ENCODE data around the gene SERPINB4. TPM values are rescaled to one million over a fixed set of nuclear protein-coding genes. Genes with fewer than 3 reads are reported as not detected.
"Not testable (repeated sequence)": the region's sequence is repeated elsewhere in the genome, so short reads cannot be mapped to it uniquely, and the experiment has no call there.

The SERPINB4 gene
- total RNA-seq: not detected
- polyA plus RNA-seq (ENCODE audit: insufficient read length in 2 of 2): not detected
- long read RNA-seq, donor 1: 0 reads
- long read RNA-seq, donor 2: 0 reads
- long read RNA-seq, donor 3: 0 reads
- long read RNA-seq, donor 4: 0 reads

GRCh38 chr18:63644142-63644541, at the start of gene SERPINB4:
Gene SERPINB4, minus strand, starts transcription at chr18:63644256. Its CDS starts 679 bp downstream, at chr18:63643577.
- not testable (repeated sequence) for H3K4me3 ChIP-seq (ENCODE audit: low read depth, low read length); H3K4me1 ChIP-seq (ENCODE audit: control insufficient read depth, insufficient read depth, low read length); H3K27ac ChIP-seq (ENCODE audit: low read depth, low read length); H3K36me3 ChIP-seq (ENCODE audit: control insufficient read depth, insufficient read depth, low read length); H3K27me3 ChIP-seq (ENCODE audit: control insufficient read depth, insufficient read depth, low read length); H3K9me3 ChIP-seq (ENCODE audit: control insufficient read depth, insufficient read depth, low read length); DNase-seq (ENCODE audit: low read depth in 4 of 6, low spot score in 6 of 6)
- WGBS (ENCODE audit: insufficient coverage): no CpG with 5 or more reads among the region's 2 CpGs

DNA sequence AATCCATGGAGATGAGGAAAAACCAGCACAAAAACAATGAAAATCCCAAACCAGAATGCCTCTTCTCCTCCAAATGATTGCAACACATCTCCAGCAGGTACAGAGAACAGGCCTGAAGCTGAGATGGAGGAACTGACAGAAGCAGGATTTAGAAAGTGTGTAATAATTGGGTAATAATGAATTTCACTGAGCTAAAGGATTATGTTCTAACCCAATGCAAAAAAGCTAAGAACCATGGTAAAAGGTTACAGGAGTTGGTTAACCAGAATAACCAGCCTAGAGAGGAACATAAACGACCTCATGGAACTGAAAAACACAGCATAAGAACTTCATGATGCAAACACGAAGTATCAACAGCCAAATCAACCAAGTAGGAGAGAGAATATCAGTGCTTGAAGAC, 45.0 kb upstream of the SERPINB4 start:
- DNase-seq (ENCODE audit: low read depth in 4 of 6, low spot score in 6 of 6): no peak
- no CpG with 5 or more reads among the region's 2 CpGs for WGBS (ENCODE audit: insufficient coverage)
- H3K27me3 ChIP-seq (ENCODE audit: control insufficient read depth, insufficient read depth, low read length): no peaks in the 10 kb centered on the region
- H3K27ac ChIP-seq (ENCODE audit: low read depth, low read length): no peak overlapping the region
- H3K36me3 ChIP-seq (ENCODE audit: control insufficient read depth, insufficient read depth, low read length): no peaks in the 10 kb centered on the region
- H3K9me3 ChIP-seq (ENCODE audit: control insufficient read depth, insufficient read depth, low read length): peaks cover 3% of the 10 kb centered on the region
- H3K4me3 ChIP-seq (ENCODE audit: low read depth, low read length): no peak overlapping the region
- H3K4me1 ChIP-seq (ENCODE audit: control insufficient read depth, insufficient read depth, low read length): no peaks in the 10 kb centered on the region

DNA sequence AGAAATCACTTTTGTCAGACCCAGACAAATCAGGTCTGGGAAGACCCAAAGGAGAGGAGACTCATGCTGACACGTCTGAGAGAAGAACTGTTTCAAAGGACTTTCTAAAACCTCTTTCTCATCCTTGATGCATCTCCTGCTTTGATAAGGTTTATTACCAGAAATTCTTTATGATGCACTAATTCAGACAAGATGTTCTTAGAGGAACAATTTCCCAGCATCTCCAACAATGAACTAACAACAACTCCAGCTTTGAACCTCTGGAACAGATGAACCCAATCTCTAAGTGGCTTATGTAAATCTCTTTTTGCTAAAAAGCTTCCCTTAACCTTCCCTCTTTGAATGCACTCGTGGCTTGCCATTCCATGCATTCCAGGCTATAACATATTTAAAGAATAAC, 42.8 kb upstream of the SERPINB4 start:
- Histone ChIP-seq H3K9me3 (ENCODE audit: control insufficient read depth, insufficient read depth, low read length) (peaks cover 3% of the 10 kb centered on the region), H3K27ac (ENCODE audit: low read depth, low read length) (no peak overlapping the region), H3K27me3 (ENCODE audit: control insufficient read depth, insufficient read depth, low read length) (no peaks in the 10 kb centered on the region), H3K4me3 (ENCODE audit: low read depth, low read length) (no peak overlapping the region), H3K36me3 (ENCODE audit: control insufficient read depth, insufficient read depth, low read length) (no peaks in the 10 kb centered on the region), H3K4me1 (ENCODE audit: control insufficient read depth, insufficient read depth, low read length) (no peaks in the 10 kb centered on the region)
- no peak for DNase-seq (ENCODE audit: low read depth in 4 of 6, low spot score in 6 of 6)
- WGBS (ENCODE audit: insufficient coverage): no CpG with 5 or more reads among the region's 2 CpGs

DNA sequence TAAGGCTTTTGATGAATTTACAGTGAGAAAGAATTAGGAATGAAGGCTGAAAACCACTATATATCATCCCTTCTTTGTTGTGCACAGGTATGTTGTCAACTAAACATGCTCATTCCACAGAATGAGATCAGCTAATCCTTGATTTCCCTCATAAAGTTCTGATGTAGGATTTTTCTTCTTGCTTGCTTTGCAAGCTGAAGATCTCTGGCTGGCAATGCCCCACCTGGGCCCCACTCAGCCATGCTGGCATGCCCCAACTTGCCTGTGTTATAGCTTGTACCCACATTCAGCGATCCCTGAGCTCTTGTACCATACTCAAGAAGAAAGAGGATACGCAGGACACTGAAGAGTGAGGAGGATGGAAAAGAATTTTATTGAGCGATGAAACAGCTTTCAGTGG, 40.7 kb upstream of the SERPINB4 start:
- H3K9me3 ChIP-seq (ENCODE audit: control insufficient read depth, insufficient read depth, low read length): no peaks in the 10 kb centered on the region
- no peaks in the 10 kb centered on the region for H3K36me3 ChIP-seq (ENCODE audit: control insufficient read depth, insufficient read depth, low read length)
- DNase-seq (ENCODE audit: low read depth in 4 of 6, low spot score in 6 of 6): no peak
- WGBS (ENCODE audit: insufficient coverage): 97% methylated on average over 3 of the region's 3 CpGs
- H3K4me3 ChIP-seq (ENCODE audit: low read depth, low read length): no peak overlapping the region
- no peaks in the 10 kb centered on the region for H3K4me1 ChIP-seq (ENCODE audit: control insufficient read depth, insufficient read depth, low read length)
- no peak overlapping the region for H3K27ac ChIP-seq (ENCODE audit: low read depth, low read length)
- no peaks in the 10 kb centered on the region for H3K27me3 ChIP-seq (ENCODE audit: control insufficient read depth, insufficient read depth, low read length)

DNA sequence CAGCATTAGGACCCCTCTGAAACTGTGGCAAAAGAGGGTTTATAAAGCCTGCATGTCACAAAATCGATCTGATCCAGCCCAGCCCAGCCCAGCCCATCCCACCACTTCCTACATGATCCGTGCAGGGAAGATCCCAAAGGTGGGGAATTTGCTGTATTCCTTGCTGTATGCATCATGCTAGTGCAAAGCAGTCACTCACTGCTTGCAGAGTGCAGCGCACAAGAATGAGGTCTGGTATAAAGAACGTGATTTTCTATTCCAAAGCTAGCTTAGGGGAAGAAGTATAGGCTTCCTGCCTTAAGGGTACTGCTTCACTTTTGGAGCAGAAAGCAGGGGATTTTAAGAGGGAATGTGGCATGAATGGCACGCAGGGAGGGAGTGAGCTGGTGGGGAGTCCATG, 39.8 kb upstream of the SERPINB4 start:
- no peaks in the 10 kb centered on the region for H3K4me1 ChIP-seq (ENCODE audit: control insufficient read depth, insufficient read depth, low read length)
- no peaks in the 10 kb centered on the region for H3K36me3 ChIP-seq (ENCODE audit: control insufficient read depth, insufficient read depth, low read length)
- H3K9me3 ChIP-seq (ENCODE audit: control insufficient read depth, insufficient read depth, low read length): no peaks in the 10 kb centered on the region
- DNase-seq (ENCODE audit: low read depth in 4 of 6, low spot score in 6 of 6): no peak
- 84% methylated on average over 3 of the region's 5 CpGs for WGBS (ENCODE audit: insufficient coverage)
- no peaks in the 10 kb centered on the region for H3K27me3 ChIP-seq (ENCODE audit: control insufficient read depth, insufficient read depth, low read length)
- no peak overlapping the region for H3K27ac ChIP-seq (ENCODE audit: low read depth, low read length)
- no peak overlapping the region for H3K4me3 ChIP-seq (ENCODE audit: low read depth, low read length)

GRCh38 chr18:63683152-63683551, 39.1 kb upstream of the SERPINB4 start:
- no peaks in the 10 kb centered on the region for H3K27me3 ChIP-seq (ENCODE audit: control insufficient read depth, insufficient read depth, low read length)
- peak in 2 of 6 donors; percentile 2 to 6 for DNase-seq (ENCODE audit: low read depth in 4 of 6, low spot score in 6 of 6)
- H3K36me3 ChIP-seq (ENCODE audit: control insufficient read depth, insufficient read depth, low read length): no peaks in the 10 kb centered on the region
- no peaks in the 10 kb centered on the region for H3K9me3 ChIP-seq (ENCODE audit: control insufficient read depth, insufficient read depth, low read length)
- H3K27ac ChIP-seq (ENCODE audit: low read depth, low read length): no peak overlapping the region
- no peaks in the 10 kb centered on the region for H3K4me1 ChIP-seq (ENCODE audit: control insufficient read depth, insufficient read depth, low read length)
- WGBS (ENCODE audit: insufficient coverage): 44% methylated on average over 1 of the region's 2 CpGs
- H3K4me3 ChIP-seq (ENCODE audit: low read depth, low read length): no peak overlapping the region

GRCh38 chr18:63681449-63682340, 37.6 kb upstream of the SERPINB4 start:
- Histone ChIP-seq H3K36me3 (ENCODE audit: control insufficient read depth, insufficient read depth, low read length) (no peaks in the 10 kb centered on the region), H3K9me3 (ENCODE audit: control insufficient read depth, insufficient read depth, low read length) (no peaks in the 10 kb centered on the region), H3K27me3 (ENCODE audit: control insufficient read depth, insufficient read depth, low read length) (no peaks in the 10 kb centered on the region), H3K4me1 (ENCODE audit: control insufficient read depth, insufficient read depth, low read length) (no peaks in the 10 kb centered on the region), H3K27ac (ENCODE audit: low read depth, low read length) (no peak overlapping the region), H3K4me3 (ENCODE audit: low read depth, low read length) (no peak overlapping the region)
- no CpG with 5 or more reads among the region's 2 CpGs for WGBS (ENCODE audit: insufficient coverage)
- DNase-seq (ENCODE audit: low read depth in 4 of 6, low spot score in 6 of 6): no peak

DNA sequence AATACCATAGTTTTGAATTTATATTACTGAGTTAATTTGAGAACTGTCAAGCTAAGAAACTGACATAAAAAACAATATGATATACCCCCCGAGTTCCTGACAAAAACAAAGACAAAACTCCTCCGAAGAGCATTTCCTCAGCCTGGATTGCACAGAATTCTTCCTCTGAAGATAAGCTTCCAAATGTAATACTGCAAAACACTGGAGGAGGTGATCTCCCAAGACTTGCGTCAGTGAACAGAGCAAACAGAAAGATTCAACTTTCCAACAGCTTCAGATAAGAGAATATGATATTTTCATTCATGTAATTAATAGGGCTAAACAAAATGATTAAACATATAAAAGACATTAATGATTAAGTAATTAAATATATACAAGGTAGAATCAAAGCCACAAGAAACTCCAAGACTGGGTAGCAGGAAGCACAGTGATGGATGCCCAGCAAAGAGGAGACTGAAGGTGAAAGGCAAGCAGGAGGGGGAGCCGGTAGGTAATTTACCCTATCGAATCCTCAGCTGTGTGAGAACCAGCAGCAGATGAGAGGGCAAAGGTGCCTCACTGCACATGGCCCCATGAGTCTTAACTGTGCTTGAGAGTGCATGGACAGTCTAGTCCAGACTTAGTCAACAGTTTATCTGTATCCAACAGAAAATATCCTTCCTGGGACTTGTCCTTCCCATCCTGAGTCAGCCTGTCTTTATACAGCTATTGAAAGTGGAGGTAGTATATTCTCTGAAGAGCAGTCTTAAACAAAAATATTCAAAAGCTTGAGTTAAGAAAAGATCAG, 36.0 kb upstream of the SERPINB4 start:
- DNase-seq (ENCODE audit: low read depth in 4 of 6, low spot score in 6 of 6): no peak
- Histone ChIP-seq H3K27me3 (ENCODE audit: control insufficient read depth, insufficient read depth, low read length) (no peaks in the 10 kb centered on the region), H3K9me3 (ENCODE audit: control insufficient read depth, insufficient read depth, low read length) (no peaks in the 10 kb centered on the region), H3K36me3 (ENCODE audit: control insufficient read depth, insufficient read depth, low read length) (no peaks in the 10 kb centered on the region), H3K4me1 (ENCODE audit: control insufficient read depth, insufficient read depth, low read length) (no peaks in the 10 kb centered on the region), H3K27ac (ENCODE audit: low read depth, low read length) (no peak overlapping the region), H3K4me3 (ENCODE audit: low read depth, low read length) (no peak overlapping the region)
- 86% methylated on average over 2 of the region's 5 CpGs for WGBS (ENCODE audit: insufficient coverage)

DNA sequence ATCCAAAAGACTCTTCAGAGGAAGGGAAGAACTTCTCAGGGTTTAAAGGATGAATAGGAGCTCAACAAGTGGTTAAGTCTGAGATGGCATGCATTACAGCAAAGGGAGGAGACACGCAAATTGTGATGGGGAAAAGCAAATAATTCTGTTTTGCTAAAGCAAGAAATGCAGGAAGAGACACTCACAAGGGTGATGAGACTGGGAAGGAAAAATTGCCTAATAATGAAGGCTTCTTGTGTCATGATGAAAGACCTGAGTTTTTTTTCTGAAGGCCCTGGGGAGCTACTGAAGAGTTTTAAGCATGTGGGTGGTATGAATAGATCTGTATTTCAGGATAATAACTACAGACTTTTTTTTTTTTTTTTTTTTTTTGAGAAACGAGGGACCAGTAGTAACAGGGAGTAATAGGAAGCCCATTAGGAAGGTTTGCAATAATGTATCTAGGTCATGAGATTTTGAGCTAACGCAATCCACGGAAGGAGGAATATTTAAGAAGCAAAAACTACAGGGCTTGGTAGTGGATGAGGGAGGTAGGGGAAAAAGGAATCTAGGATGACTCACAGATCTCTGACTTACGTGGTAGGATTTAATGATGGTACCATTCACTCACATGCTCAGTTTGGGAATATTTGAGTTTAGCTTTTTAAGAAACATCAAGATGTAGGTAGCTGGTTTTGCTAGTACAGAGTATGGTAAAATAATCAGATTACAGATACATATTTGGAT, 33.6 kb upstream of the SERPINB4 start:
- no peak for DNase-seq (ENCODE audit: low read depth in 4 of 6, low spot score in 6 of 6)
- Histone ChIP-seq H3K4me3 (ENCODE audit: low read depth, low read length) (no peak overlapping the region), H3K27ac (ENCODE audit: low read depth, low read length) (no peak overlapping the region), H3K27me3 (ENCODE audit: control insufficient read depth, insufficient read depth, low read length) (no peaks in the 10 kb centered on the region), H3K4me1 (ENCODE audit: control insufficient read depth, insufficient read depth, low read length) (no peaks in the 10 kb centered on the region), H3K36me3 (ENCODE audit: control insufficient read depth, insufficient read depth, low read length) (no peaks in the 10 kb centered on the region), H3K9me3 (ENCODE audit: control insufficient read depth, insufficient read depth, low read length) (no peaks in the 10 kb centered on the region)
- 85% methylated on average over 4 of the region's 5 CpGs for WGBS (ENCODE audit: insufficient coverage)
